ENCODE measurements around the gene KRR1.
"Not testable (repeated sequence)": the region's sequence is repeated elsewhere in the genome, so short reads cannot be mapped to it uniquely, and the experiment has no call there.

DNA sequence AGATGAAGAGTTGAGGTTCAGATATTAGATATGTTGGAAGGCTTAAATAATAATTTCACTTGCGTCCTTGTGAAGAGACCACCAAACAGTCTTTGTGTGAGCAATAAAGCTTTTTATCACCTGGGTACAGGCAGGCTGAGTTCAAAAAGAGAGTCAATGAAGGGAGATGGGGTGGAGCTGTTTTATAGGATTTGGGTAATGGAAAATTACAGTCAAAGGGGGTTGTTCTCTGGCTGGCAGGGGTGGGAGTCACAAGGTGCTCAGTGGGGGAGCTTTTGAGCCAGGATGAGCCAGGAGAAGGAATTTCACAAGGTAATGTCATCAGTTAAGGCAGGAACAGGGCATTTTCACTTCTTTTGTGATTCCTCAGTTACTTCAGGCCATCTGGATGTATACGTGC lies 27.0 kb downstream of the KRR1 start:
- TF ChIP-seq, protein P1, sequence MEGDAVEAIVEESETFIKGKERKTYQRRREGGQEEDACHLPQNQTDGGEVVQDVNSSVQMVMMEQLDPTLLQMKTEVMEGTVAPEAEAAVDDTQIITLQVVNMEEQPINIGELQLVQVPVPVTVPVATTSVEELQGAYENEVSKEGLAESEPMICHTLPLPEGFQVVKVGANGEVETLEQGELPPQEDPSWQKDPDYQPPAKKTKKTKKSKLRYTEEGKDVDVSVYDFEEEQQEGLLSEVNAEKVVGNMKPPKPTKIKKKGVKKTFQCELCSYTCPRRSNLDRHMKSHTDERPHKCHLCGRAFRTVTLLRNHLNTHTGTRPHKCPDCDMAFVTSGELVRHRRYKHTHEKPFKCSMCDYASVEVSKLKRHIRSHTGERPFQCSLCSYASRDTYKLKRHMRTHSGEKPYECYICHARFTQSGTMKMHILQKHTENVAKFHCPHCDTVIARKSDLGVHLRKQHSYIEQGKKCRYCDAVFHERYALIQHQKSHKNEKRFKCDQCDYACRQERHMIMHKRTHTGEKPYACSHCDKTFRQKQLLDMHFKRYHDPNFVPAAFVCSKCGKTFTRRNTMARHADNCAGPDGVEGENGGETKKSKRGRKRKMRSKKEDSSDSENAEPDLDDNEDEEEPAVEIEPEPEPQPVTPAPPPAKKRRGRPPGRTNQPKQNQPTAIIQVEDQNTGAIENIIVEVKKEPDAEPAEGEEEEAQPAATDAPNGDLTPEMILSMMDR (conservative IDR thresholded peaks at IDR 0.05; ENCODE audit: low read depth in 2 of 2) = not testable (repeated sequence)
- not testable (repeated sequence) for TF ChIP-seq POLR2AphosphoS5 (IDR thresholded peaks at IDR 0.05; ENCODE audit: low read depth); EZH2phosphoT487 (IDR thresholded peaks at IDR 0.05; ENCODE audit: unreplicated experiment); EZH2 (IDR thresholded peaks at IDR 0.05; ENCODE audit: low read depth, unreplicated experiment)
